Osteoblast (primary cell): Measurements from ENCODE around the gene DNAJC18. TPM values are rescaled to one million over a fixed set of nuclear protein-coding genes. Genes with fewer than 3 reads are reported as not detected.

Source experiments
- DNase-seq: peaks from one replicate; pipeline ENCODE4 v3.0.0; 2011; ENCODE audit warnings: low spot score, mixed read lengths; ENCODE audit not compliant: insufficient read length; ENCODE audit errors: missing footprints
- H2AFZ ChIP-seq: 2 replicates; pipeline ENCODE4 v1.6.0; 2011; ENCODE audit warnings: mild to moderate bottlenecking, low read length
- H3K27ac ChIP-seq: 2 replicates; pipeline ENCODE4 v1.5.1; 2011; ENCODE audit warnings: mild to moderate bottlenecking, low read depth, low read length, moderate library complexity
- H3K27me3 ChIP-seq: 2 replicates; pipeline ENCODE4 v1.6.0; 2012; ENCODE audit warnings: mild to moderate bottlenecking, control low read depth, inconsistent platforms, low read length, moderate library complexity; ENCODE audit not compliant: insufficient read depth
- H3K36me3 ChIP-seq: 2 replicates; pipeline ENCODE4 v1.5.1; 2011; ENCODE audit warnings: mild to moderate bottlenecking, low read length, control low read depth, moderate library complexity; ENCODE audit not compliant: insufficient read depth
- H3K4me1 ChIP-seq: 2 replicates; pipeline ENCODE4 v1.5.1; 2011; ENCODE audit warnings: mild to moderate bottlenecking, low read length, control low read depth, moderate library complexity; ENCODE audit not compliant: insufficient read depth
- H3K4me2 ChIP-seq: 2 replicates; pipeline ENCODE4 v1.6.0; 2011; ENCODE audit warnings: mild to moderate bottlenecking, low read length; ENCODE audit not compliant: insufficient read depth
- H3K4me3 ChIP-seq: fragments of 200-600 bp; sonication (generic); 3 replicates; pipeline ENCODE4 v1.5.1; 2012; ENCODE audit warnings: mild to moderate bottlenecking, low read length, inconsistent platforms; ENCODE audit not compliant: insufficient read depth
- H3K79me2 ChIP-seq: 2 replicates; pipeline ENCODE4 v1.6.0; 2012; ENCODE audit warnings: mild to moderate bottlenecking, low read length, control low read depth, inconsistent platforms; ENCODE audit not compliant: insufficient read depth
- H3K9me3 ChIP-seq: 2 replicates; pipeline ENCODE4 v1.5.1; 2011; ENCODE audit warnings: low read depth, low read length, control low read depth
- H4K20me1 ChIP-seq: 2 replicates; pipeline ENCODE4 v1.6.0; 2012; ENCODE audit warnings: mild to moderate bottlenecking, low read length, control low read depth; ENCODE audit not compliant: insufficient read depth
- total RNA-seq: library from RNA; depleted of rRNA; stranded (reverse); fragments of >200 nt; gene quantifications from 2 replicates; pipeline ENCODE4 v1.2.3, GENCODE V29; 2012
- TF ChIP-seq, protein P1 (sequence below): IDR thresholded peaks from 2 replicates; pipeline ENCODE4 v1.5.1; 2011; ENCODE audit warnings: mild to moderate bottlenecking, low read depth, low read length, moderate library complexity; ENCODE audit errors: extremely low read depth

DNAJC18 gene
- total RNA-seq, 1 donor = 16.3 TPM

DNA sequence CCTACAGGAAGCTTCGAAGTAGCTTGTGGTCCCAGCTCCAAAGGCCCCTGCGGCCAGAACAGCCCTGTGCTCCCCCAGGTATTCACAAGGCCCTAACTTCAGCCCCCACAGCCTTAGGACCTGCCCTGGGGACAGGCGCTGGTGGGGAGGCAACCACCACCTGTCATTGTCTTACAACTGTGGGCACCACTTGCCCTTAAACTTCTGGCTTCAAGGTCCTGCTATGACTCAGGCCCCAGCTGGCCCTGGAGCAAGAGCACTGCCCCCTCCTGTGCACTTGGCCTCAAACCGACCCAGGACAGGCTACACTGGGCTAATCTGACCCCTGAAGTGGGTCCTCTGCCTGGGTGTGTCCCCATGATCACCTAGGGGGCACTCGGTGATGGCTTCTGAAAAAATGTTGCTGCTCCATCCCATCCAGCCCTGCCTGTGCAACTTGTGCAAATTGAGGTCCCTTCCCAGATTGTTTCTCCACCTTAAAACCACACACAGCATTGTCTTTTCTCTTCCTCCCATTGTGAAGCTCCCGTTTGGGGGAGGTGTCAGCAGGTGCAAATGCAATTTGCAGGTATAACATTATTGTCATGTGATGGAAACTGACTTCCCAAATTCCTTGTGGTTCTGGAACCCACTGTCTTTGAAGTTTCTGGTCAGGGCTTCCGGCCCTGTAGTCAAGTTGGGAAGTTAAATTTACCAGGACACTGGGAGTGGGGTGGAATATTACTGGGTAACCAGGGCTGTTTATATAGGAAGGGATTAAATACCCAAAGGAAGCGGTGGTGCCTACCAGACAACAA, 43.3 kb downstream of the DNAJC18 start:
- Histone ChIP-seq H3K4me3 (no peak overlapping the region), H4K20me1 (peaks cover 4% of the 10 kb centered on the region), H2AFZ (no peak overlapping the region), H3K79me2 (no peaks in the 10 kb centered on the region), H3K36me3 (no peaks in the 10 kb centered on the region), H3K27ac (no peak overlapping the region), H3K4me2 (no peak overlapping the region), H3K27me3 (peaks cover 18% of the 10 kb centered on the region), H3K4me1 (no peaks in the 10 kb centered on the region), H3K9me3 (no peaks in the 10 kb centered on the region)
- DNase-seq = peak; percentile 93
- TF ChIP-seq, protein P1, sequence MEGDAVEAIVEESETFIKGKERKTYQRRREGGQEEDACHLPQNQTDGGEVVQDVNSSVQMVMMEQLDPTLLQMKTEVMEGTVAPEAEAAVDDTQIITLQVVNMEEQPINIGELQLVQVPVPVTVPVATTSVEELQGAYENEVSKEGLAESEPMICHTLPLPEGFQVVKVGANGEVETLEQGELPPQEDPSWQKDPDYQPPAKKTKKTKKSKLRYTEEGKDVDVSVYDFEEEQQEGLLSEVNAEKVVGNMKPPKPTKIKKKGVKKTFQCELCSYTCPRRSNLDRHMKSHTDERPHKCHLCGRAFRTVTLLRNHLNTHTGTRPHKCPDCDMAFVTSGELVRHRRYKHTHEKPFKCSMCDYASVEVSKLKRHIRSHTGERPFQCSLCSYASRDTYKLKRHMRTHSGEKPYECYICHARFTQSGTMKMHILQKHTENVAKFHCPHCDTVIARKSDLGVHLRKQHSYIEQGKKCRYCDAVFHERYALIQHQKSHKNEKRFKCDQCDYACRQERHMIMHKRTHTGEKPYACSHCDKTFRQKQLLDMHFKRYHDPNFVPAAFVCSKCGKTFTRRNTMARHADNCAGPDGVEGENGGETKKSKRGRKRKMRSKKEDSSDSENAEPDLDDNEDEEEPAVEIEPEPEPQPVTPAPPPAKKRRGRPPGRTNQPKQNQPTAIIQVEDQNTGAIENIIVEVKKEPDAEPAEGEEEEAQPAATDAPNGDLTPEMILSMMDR = no peak

GRCh38 chr5:139394654-139395566, 44.4 kb downstream of the DNAJC18 start, which contains the start of gene PROB1:
Gene PROB1 (minus strand): TSS chr5:139395104. CDS start chr5:139395081, 23 bp downstream.
- TF ChIP-seq, protein P1 = no peak
- Histone ChIP-seq H3K9me3 (no peaks in the 10 kb centered on the region), H4K20me1 (peaks cover 4% of the 10 kb centered on the region), H3K79me2 (no peaks in the 10 kb centered on the region), H3K4me2 (peak within 1 kb of the TSS; percentile 71), H3K36me3 (no peaks in the 10 kb centered on the region), H2AFZ (peak within 1 kb of the TSS; percentile 20), H3K4me1 (no peaks in the 10 kb centered on the region), H3K27ac (no peak within 1 kb of the TSS), H3K4me3 (peak within 1 kb of the TSS; percentile 57), H3K27me3 (peaks cover 18% of the 10 kb centered on the region)
- DNase-seq = peak; percentile 75

GRCh38 chr5:139394123-139394653, 45.1 kb downstream of the DNAJC18 start:
- H3K27ac ChIP-seq = no peak overlapping the region
- H3K27me3 ChIP-seq = peaks cover 18% of the 10 kb centered on the region
- H3K4me2 ChIP-seq = peak overlapping the region; percentile 71
- DNase-seq = peak; percentile 91
- H3K4me3 ChIP-seq = peak overlapping the region; percentile 57
- no peaks in the 10 kb centered on the region for H3K79me2 ChIP-seq
- H4K20me1 ChIP-seq = peaks cover 4% of the 10 kb centered on the region
- no peaks in the 10 kb centered on the region for H3K4me1 ChIP-seq
- H2AFZ ChIP-seq = peak overlapping the region; percentile 20
- TF ChIP-seq, protein P1 = peak; percentile 22
- H3K9me3 ChIP-seq = no peaks in the 10 kb centered on the region
- no peaks in the 10 kb centered on the region for H3K36me3 ChIP-seq
